K562 (cell line): Measurements from ENCODE around the gene SDE2. TPM values are rescaled to one million over a fixed set of nuclear protein-coding genes. Genes with fewer than 3 reads are reported as not detected.

Source experiments
- ATAC-seq: fragments of 200-7000 bp; cut with Tn5 transposase; 3 replicates; pipeline ENCODE4 v1.9.1; 2020; ENCODE audit warnings: moderate library complexity
- BruUV-seq: library from RNA; stranded (reverse); fragments of 400-500 nt; replicated peaks from 2 replicates; lab custom pipeline; 2021; lab: Mats Ljungman, UMichigan
- CTCF ChIA-PET: fragments of 300-600 bp; formaldehyde crosslinking; extraction: SDS; loops from one replicate; lab custom pipeline; 2021; ENCODE audit warnings: low intra/inter-chr PET ratio; lab: Yijun Ruan, JAX
- POLR2A ChIA-PET: fragments of 300-600, 350-650 bp; sonication (Branson Sonifier 250); formaldehyde crosslinking; extraction: SDS; loops from one replicate; lab custom pipeline; 2021; ENCODE audit warnings: antibody characterized with exemption, inconsistent platforms; lab: Yijun Ruan, JAX
- DNase-seq, 4 experiments: peaks; one replicate each; pipeline versions ENCODE4 v3.0.0 to v3.0.0-alpha.2; 2011 to 2018; ENCODE audit warnings: low spot score in 3 of 4, mixed read lengths in 3 of 4; ENCODE audit errors: extremely low read depth in 1 of 4
- FAIRE-seq: peaks from 2 replicates; lab custom pipeline; 2011; peaks lifted over from hg19 to GRCh38; lab: Jason Lieb, UNC
- H2AFZ ChIP-seq: 2 replicates; pipeline ENCODE4 v1.6.0; 2011; ENCODE audit warnings: low read depth, low read length, control low read depth, inconsistent platforms
- H3K27ac ChIP-seq: fragments of 200-600 bp; 3 replicates; pipeline ENCODE4 v1.8.0; 2011; ENCODE audit warnings: low read depth, mild to moderate bottlenecking, control low read depth, inconsistent platforms, low read length, moderate library complexity, mixed read lengths; ENCODE audit errors: extremely low read depth
- H3K27me3 ChIP-seq, 2 experiments: fragments of 300-600 bp in 1 of 2; 2 replicates in 1 of 2; 3 replicates in 1 of 2; pipeline versions ENCODE4 v1.6.0 to v1.8.0; 2011; ENCODE audit warnings: inconsistent platforms in 2 of 2, low read length in 2 of 2, mild to moderate bottlenecking in 1 of 2, mixed read lengths in 1 of 2, moderate library complexity in 1 of 2; ENCODE audit not compliant: control insufficient read depth in 2 of 2, insufficient read depth in 2 of 2
- H3K36me3 ChIP-seq: fragments of 300-600 bp; 3 replicates; pipeline ENCODE4 v1.8.0; 2011; ENCODE audit warnings: mild to moderate bottlenecking, low read length, inconsistent platforms; ENCODE audit not compliant: control insufficient read depth, insufficient read depth
- H3K4me1 ChIP-seq, 2 experiments: fragments of 200-600 bp in 1 of 2; replicated peaks in 1 of 2; 2 replicates in 1 of 2; 3 replicates in 1 of 2; pipeline versions ENCODE4 v1.5.1 to v1.8.0; 2011; ENCODE audit warnings: inconsistent platforms in 2 of 2, low read length in 2 of 2, mild to moderate bottlenecking in 1 of 2, mixed read lengths in 1 of 2, moderate library complexity in 1 of 2; ENCODE audit not compliant: control insufficient read depth in 2 of 2, insufficient read depth in 2 of 2
- H3K4me2 ChIP-seq: 2 replicates; pipeline ENCODE4 v1.6.1; 2011; ENCODE audit warnings: low read length, control low read depth, inconsistent platforms, mixed read lengths; ENCODE audit not compliant: insufficient read depth
- H3K4me3 ChIP-seq: fragments of 200-600 bp; sonication (generic), shearing (Covaris generic); 2 replicates; pipeline ENCODE4 v1.5.1; 2016; ENCODE audit warnings: control low read depth, inconsistent platforms
- H3K79me2 ChIP-seq: fragments of 200-600 bp; 3 replicates; pipeline ENCODE4 v1.8.0; 2011; ENCODE audit warnings: low read length, inconsistent platforms; ENCODE audit not compliant: control insufficient read depth, insufficient read depth
- H3K9ac ChIP-seq, 2 experiments: 2 replicates each; pipeline versions ENCODE4 v1.6.0 to v1.6.1; 2011; ENCODE audit warnings: low read depth in 2 of 2, low read length in 2 of 2, control low read depth in 1 of 2, inconsistent platforms in 1 of 2, mild to moderate bottlenecking in 1 of 2, mixed read lengths in 1 of 2; ENCODE audit not compliant: insufficient read depth in 1 of 2
- H3K9me1 ChIP-seq: one replicate; pipeline ENCODE4 v1.6.0; 2011; ENCODE audit warnings: inconsistent platforms, mild to moderate bottlenecking, low read length, moderate library complexity; ENCODE audit not compliant: control insufficient read depth, insufficient read depth
- H3K9me3 ChIP-seq: replicated peaks from 2 replicates; pipeline ENCODE4 v1.5.1; 2011; ENCODE audit warnings: low read depth, low read length, inconsistent platforms; ENCODE audit not compliant: control insufficient read depth, insufficient read depth
- H4K20me1 ChIP-seq: replicated peaks from 2 replicates; pipeline ENCODE4 v1.6.1; 2011; ENCODE audit warnings: low read length, inconsistent platforms, mixed read lengths; ENCODE audit not compliant: control insufficient read depth, insufficient read depth
- BCOR ChIP-seq: fragments of 450-650 bp; IDR thresholded peaks from 2 replicates; pipeline ENCODE4 v1.6.1; 2016
- CBX8 ChIP-seq: fragments of 200-600 bp; sonication (generic); IDR thresholded peaks from 2 replicates; pipeline ENCODE4 v1.6.1; 2012; ENCODE audit warnings: borderline replicate concordance, mixed run types, low read depth, mild to moderate bottlenecking, moderate library complexity, mixed read lengths, low read length, control low read depth, inconsistent platforms; ENCODE audit not compliant: poor library complexity, severe bottlenecking; ENCODE audit errors: extremely low read depth
- CEBPG ChIP-seq, 3 experiments: fragments of 200-800 bp in 1 of 3; sonication (Bioruptor generic) in 1 of 3; sonication (generic) in 1 of 3; formaldehyde crosslinking in 1 of 3; IDR thresholded peaks in 2 of 3; conservative IDR thresholded peaks in 1 of 3; 2 replicates each; pipeline versions ENCODE4 v1.6.1 to v1.8.0; 2016 to 2022; ENCODE audit warnings: missing compliant biosample characterization in 2 of 3, missing genetic modification characterization in 2 of 3, mild to moderate bottlenecking in 1 of 3, missing genetic modification reagents in 1 of 3
- HLTF ChIP-seq: fragments of 450-650 bp; IDR thresholded peaks from 2 replicates; pipeline ENCODE4 v1.6.1; 2016
- TGIF2 ChIP-seq: sonication (generic); formaldehyde crosslinking; IDR thresholded peaks from 2 replicates; pipeline ENCODE4 v1.8.1; 2022; ENCODE audit warnings: mild to moderate bottlenecking, missing genetic modification reagents, moderate library complexity
- in situ Hi-C: fragments of 300-500 bp; cut with MboI; formaldehyde crosslinking; loops from 4 replicates; pipeline ENCODE4 v1.15.0; 2018; ENCODE audit warnings: inconsistent platforms, mixed read lengths
- intact Hi-C: fragments of 100-400 bp; cut with micrococcal nuclease; formaldehyde crosslinking; loops from 2 replicates; pipeline ENCODE4 v1.14.2; 2022
- polyA plus RNA-seq, 8 experiments: library from polyadenylated mRNA; depleted of rRNA in 4 of 8; stranded (reverse) in 5 of 8; unstranded in 3 of 8; fragments of >200 nt; fragmentation: Nextera tagmentation in 2 of 8; fragmentation: Illumina TruSeq in 1 of 8; extraction: Ambion mirVana in 2 of 8; extraction: Trizol in 1 of 8; gene quantifications; 2 replicates each; pipeline versions ENCODE4 v1.2.1 to v1.2.3, GENCODE V29; 2011 to 2014; ENCODE audit warnings: inconsistent platforms in 1 of 8, missing spikeins in 1 of 8
- total RNA-seq, 7 experiments: library from RNA; depleted of rRNA in 6 of 7; stranded (reverse); fragments of >200 nt in 6 of 7; fragmentation: Illumina TruSeq in 2 of 7; extraction: Trizol in 2 of 7; gene quantifications; 2 replicates each; pipeline versions ENCODE4 v1.2.1 to v1.2.3, GENCODE V29; 2011 to 2021; ENCODE audit warnings: low replicate concordance in 1 of 7
- TF ChIP-seq, protein P1 (sequence below): fragments of 450-650 bp; formaldehyde crosslinking; IDR thresholded peaks from 2 replicates; pipeline ENCODE4 v1.4.0; 2022; ENCODE audit warnings: missing genetic modification characterization
- TF ChIP-seq, protein P2 (sequence below), 2 experiments: fragments of 450-650 bp in 1 of 2; sonication (generic) in 1 of 2; formaldehyde crosslinking in 1 of 2; IDR thresholded peaks in 1 of 2; conservative IDR thresholded peaks in 1 of 2; 2 replicates each; pipeline versions ENCODE4 v1.6.1 to v1.8.1; 2016 to 2023; ENCODE audit warnings: mild to moderate bottlenecking in 2 of 2, moderate library complexity in 2 of 2, inconsistent platforms in 1 of 2, missing genetic modification reagents in 1 of 2

The SDE2 gene
- total and polyA plus RNA-seq, 9 of the 15 experiments (the other 6 are each of a cell fraction or from before 2014, with no cell fraction given), result 14.3 to 62.3 (median 46.0) TPM

DNA sequence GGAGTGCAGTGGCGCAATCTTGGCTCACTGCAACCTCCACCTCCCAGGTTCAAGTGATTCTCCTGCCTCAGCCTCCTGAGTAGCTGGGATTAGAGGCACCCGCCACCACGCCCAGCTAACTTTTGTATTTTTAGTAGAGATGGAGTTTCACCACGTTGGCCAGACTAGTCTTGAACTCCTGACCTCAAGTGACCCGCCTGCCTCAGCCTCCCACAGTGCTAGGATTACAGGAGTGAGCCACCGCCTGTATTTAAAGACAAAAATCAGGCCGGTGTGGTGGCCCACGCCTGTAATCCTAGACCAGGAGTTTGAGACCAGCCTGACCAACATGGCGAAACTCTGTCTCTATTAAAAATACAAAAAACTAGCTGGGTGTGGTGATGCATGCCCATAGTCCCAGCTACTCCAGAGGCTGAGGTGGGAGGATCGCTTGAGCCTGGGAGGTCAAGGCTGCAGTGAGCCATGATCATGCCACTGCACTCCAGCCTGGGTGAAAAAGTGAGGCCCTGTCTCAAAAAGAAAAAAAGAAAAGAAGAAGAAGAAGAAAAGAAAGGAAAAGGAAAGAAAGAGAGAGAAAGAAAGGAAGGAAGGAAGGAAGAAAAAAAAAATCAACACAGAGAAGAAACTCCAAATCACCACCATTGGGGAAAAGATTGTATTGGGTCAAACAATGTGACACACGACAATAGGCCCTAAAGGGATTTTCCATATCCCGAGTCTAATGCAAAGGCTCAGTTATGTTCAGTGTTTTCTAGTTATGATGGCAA lies 8.2 kb upstream of the SDE2 start (continued):
- TF ChIP-seq, protein P1, sequence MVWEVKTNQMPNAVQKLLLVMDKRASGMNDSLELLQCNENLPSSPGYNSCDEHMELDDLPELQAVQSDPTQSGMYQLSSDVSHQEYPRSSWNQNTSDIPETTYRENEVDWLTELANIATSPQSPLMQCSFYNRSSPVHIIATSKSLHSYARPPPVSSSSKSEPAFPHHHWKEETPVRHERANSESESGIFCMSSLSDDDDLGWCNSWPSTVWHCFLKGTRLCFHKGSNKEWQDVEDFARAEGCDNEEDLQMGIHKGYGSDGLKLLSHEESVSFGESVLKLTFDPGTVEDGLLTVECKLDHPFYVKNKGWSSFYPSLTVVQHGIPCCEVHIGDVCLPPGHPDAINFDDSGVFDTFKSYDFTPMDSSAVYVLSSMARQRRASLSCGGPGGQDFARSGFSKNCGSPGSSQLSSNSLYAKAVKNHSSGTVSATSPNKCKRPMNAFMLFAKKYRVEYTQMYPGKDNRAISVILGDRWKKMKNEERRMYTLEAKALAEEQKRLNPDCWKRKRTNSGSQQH (CRISPR knock-in tag), result 0 out of 2 replicates have a peak, but pooled peaks have one; percentile 42
- TF ChIP-seq BCOR (0 out of 2 replicates have a peak, but pooled peaks have one; percentile 17), HLTF (0 out of 2 replicates have a peak, but pooled peaks have one; percentile 44)
- TF ChIP-seq, all 486 proteins: peak for 17; not testable (repeated sequence) for 469

DNA sequence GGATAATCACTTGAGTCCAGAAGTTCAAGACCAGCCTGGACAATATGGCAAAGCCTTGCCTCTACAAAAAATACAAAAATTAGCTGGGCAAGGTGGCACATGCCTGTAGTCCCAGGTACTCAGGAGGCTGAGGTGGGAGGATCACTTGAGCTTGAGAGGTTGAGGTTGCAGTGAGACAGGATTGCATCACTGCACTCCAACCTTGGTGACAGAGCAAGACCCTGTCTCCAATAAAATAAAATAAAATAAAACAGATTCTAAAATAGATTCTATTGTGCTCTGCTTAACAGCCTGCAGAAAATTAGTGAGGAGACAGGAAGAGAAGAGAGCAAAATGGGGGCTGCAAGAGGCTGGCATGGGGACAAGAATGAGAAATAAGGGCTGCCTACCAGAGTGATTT lies 7.5 kb upstream of the SDE2 start:
- H3K9ac ChIP-seq, result no peak overlapping the region
- ATAC-seq, result no peak
- no peak overlapping the region for H3K27ac ChIP-seq
- no TSS peak for BruUV-seq
- H3K79me2 ChIP-seq, result peaks cover 4% of the 10 kb centered on the region; the same call in 1 of the 3 replicates
- intact Hi-C loops, result no loop called here
- ChIA-PET POLR2A (interaction anchor here (0.6 to 1.5 kb wide), 2 partner anchors 21 to 1575 kb away, joined by 3 to 7 read pairs; no protein-coding TSS in a partner anchor), CTCF (no interaction called here)
- TF ChIP-seq CEBPG (CRISPR knock-in tag; IDR thresholded peaks at IDR 0.05), result peak; percentile 61; the same call in 1 of the 2 replicates
- peak; percentile 61 to 62 for TF ChIP-seq CEBPG (tag; conservative IDR thresholded peaks at IDR 0.05 in 1 of 2, IDR thresholded peaks at IDR 0.05 in 1 of 2)
- TF ChIP-seq CBX8, result no peak
- no peak for TF ChIP-seq TGIF2 (CRISPR knock-in tag)
- TF ChIP-seq, protein P2, sequence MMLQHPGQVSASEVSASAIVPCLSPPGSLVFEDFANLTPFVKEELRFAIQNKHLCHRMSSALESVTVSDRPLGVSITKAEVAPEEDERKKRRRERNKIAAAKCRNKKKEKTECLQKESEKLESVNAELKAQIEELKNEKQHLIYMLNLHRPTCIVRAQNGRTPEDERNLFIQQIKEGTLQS (IDR thresholded peaks at IDR 0.05), result peak; percentile 83
- TF ChIP-seq, protein P2 (CRISPR knock-in tag; conservative IDR thresholded peaks at IDR 0.05), result no peak
- no peaks in the 10 kb centered on the region for H3K36me3 ChIP-seq
- peaks cover 50 to 51% of the 10 kb centered on the region in 2 experiments for H3K4me1 ChIP-seq
- H3K9me3 ChIP-seq, result no peaks in the 10 kb centered on the region
- no peak for DNase-seq
- no peak for FAIRE-seq
- in situ Hi-C loops, result loop anchor here (5.0 kb wide), 1 partner anchor 51 kb away; no protein-coding TSS in a partner anchor
- H3K4me3 ChIP-seq, result no peak overlapping the region
- H3K9me1 ChIP-seq, result no peaks in the 10 kb centered on the region
- H2AFZ ChIP-seq, result no peak overlapping the region
- H3K27me3 ChIP-seq, result no peaks in the 10 kb centered on the region
- no peak overlapping the region for H3K4me2 ChIP-seq
- no peaks in the 10 kb centered on the region for H4K20me1 ChIP-seq
